HG03280 (cell line): ENCODE measurements around the gene DENND4B.

Experiments
- ATAC-seq: cut with Tn5 transposase; IDR thresholded peaks from one replicate; pipeline ENCODE4 v1.9.1; 2021; ENCODE audit warnings: mild to moderate bottlenecking, moderate library complexity; ENCODE audit not compliant: unreplicated experiment

Gene DENND4B

DNA sequence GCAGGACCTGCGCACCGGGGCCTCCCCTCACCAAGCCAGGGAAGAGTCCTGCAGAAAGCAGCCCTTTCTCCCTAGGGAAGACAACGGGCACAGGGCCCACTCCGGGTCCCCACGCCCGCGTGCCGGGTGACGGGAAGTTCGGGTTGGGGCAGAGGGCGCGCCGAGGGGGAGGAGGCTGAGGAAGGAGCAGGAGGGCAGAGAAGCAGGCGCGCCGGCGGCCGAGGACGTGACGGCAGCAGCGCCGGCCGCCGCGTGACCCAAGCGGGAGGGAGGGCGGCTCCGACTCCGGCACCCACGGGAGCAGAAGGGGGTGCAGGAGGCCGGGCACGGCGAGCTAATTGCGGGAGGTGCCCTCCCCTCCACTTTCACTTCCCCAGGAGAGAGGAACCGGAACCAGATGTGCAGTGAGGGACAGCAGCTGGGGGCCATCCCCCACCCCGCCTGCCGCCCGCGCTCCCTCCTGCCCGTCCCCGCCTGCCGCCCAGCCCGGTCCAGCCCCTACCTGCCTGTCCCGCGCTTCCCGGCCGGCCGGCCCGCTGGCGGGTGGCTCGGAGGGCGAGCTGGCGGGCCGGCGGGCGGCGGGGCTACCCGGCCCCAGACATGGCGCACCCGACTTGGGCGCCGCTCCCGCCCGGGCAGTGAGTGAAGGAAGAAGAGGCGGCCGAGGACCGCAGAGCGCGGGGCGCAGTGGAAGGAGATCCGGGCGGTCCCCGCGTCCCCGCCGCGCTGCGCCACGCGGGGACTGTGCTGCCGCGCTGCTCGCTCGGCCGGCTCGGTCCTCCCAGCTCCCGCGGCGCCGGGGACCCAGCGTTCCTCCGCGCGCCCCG lies 510 bp downstream of the DENND4B start:
- peak; percentile 59 for ATAC-seq

DNA sequence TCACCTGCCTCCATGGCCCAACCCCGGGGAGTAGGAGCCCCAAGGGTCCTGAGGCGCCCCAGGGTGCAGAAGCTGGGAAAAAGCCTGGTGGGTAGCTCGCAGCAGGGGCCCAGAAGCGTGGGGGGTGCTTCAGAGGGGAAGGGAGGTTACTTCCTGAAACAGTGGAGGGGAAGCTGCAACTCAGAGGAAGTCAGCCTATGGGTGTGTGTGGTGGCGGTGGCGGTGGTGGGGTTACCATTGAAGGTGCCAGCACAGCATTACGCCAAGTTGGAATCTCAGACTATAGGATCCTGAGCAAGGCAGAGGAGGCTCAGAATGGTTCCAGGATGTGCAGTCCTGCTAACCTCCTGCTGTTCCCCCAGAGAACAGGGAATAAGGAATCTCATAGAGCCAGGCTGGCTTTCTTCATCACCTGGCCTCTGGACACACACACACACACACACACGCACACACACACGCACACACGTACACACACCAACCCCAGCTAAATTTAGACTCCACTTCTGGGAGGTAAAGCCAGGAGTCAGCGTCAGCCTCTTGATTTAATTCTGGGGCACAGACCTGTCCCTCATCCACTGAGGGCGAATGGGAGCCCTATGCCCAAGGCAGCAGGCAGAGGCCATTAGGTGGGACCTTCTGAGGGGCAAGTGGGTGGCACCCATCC lies 1.3 kb downstream of the DENND4B start:
- ATAC-seq = no peak

DNA sequence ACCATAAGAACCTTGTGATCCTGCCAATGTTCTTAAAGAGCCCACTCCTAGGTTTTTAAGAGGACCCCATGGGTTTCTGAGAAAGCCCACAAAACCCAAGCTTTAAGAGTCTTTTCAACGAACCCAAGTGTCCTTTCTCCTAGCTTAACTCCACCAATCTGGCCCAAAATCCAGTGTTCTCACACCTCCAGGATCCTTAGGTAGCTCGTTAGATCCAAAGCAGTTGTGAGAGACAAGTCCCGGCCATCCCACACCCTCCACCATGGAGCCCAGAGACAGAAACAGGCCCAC lies 1.7 kb downstream of the DENND4B start:
- ATAC-seq = no peak

DNA sequence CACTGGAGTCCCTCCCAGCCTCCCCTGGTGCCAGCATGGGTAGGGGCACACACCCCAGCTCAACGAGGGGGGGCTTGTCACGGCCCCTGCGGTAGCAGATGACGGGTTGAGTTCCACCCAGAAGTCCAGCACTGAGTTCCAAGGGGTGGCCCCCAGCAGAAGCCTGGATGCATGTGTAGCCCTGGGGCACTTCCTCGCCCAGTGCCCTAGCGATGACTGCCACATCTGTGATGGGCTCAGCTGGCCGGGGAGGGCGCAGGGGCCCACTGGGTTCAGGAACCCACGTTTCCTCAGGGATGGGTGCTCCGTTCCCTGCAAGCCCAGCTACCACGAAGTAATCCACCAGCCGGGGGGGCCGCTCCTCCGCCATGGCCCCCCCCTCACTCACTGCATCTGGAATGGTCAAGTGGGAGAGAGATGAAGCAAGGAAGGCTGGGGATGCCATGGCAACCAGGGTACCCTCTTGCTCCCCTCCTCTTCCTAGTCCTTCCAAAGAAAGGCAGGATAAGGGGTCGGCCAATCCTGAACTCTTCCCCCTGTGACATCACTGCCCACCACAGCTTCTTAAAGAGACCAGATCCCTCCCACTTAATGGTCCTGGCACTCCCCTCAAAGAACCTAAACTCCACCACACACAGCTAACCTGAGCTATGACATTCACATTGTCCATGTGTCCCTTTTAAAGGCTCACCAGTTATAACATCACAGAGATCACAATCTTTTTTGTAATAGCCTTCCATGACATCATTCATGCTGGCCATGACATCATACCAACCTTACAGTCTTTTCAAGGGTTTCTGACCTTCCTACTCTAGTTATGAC lies 2.3 kb downstream of the DENND4B start:
- no peak for ATAC-seq

GRCh38 chr1:153942766-153943549 lies 3.6 kb downstream of the DENND4B start:
- no peak for ATAC-seq

DNA sequence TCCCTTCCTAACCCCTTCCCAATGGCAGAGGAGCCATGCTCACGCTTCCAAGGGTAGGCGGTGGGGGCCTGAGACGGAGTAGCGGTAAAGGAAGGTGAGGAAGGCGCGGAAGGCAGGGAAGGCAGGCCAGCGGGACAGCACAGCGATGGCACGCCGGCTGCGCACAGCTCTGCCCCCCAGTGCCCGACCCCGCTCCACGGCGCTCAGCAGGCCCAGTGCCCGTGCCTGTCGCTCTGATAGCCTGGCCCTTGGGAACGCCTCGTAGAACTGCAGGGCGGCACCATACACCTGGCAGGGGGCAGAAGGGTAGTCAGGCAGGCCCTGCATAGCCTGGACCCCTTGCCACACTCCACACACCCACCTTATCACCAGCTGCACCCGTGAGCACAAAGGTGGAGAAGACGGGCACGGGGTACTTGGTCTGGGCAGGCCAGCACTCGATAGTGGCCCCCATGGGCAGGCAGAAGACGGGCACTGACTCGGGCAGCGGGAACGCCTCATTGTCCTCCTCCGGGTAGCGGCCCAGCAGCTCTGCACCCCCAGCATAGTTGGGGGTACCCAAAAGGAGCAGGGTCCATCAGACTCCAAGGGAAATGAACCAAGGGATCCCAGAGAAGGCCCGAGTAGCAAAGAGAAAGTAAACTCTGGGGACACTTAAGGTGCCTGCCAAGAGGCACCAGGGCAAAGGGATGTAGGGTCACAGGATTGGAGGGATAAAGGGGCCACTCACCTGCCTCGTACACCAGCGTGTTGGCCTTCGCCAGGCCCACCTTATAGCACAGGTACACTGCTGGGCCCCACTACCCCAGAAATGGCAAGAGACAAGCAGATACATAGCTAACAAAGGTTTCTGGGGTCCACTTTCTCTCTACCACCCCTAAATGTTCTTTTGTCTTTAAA lies 4.4 kb downstream of the DENND4B start:
- no peak for ATAC-seq

DNA sequence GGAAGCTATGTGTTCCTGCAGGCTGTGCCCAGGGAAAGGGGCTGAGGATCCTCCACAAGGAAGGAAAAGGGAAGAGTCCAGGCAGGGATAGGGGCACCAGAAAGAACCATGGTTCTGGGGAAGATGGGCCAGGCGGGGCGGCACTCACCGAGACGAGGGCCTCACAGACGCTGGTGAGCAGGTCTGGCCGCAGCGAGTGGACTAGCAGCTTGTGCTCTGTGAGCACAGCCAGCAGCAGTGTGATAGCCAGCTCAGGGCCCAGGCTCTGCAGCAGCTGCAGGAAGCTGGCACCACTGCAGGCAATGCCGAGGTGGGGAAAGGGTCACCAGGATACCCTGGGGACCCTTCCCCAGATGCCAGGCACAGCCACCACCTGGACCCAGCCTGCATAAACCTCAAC lies 5.8 kb downstream of the DENND4B start:
- no peak for ATAC-seq

DNA sequence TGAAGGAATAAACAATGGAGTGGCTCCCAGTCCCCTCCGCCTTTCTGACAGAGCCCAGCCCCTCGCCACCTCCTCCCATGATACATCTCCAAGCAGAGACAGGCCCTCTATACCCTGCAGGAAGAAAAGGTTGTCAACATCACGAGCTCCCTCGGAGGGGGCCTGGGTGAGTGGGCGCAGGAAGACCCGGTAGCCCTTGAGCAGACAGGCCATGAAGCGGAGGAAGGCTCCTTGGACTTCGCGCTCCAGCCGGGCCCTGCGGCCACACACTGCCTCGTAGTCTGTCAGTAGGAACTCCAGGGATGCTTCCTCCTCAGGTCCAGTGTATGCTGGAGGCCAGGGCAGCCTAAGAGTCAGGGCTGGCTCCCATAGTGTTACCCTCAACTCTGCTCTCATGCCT lies 7.0 kb downstream of the DENND4B start:
- no peak for ATAC-seq

DNA sequence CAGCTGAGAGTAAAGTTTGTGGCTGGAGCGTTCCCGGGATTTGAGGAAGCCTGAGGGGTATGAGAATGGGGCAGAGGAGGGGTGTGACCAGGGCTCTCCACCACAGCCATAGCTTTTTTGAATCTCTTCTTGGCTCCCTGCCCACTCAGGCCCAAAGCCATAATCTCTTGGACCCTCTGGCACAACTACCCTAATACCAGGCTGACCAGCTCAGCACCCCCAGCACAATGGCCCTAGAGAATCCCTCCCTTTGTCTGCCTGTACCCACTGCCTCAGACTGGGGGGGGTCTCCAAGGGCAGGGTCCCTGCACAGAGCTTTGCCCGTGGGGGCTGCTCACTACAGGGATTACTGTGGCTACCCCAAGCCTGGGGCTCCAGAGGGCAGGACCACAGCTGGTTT lies 7.5 kb downstream of the DENND4B start:
- ATAC-seq = no peak

GRCh38 chr1:153937331-153937730 lies 9.2 kb downstream of the DENND4B start:
- no peak for ATAC-seq

GRCh38 chr1:153936011-153936802 lies 10.3 kb downstream of the DENND4B start:
- ATAC-seq = no peak

- no peak for ATAC-seq
Observed at GRCh38 chr1:153934746-153935145, 11.8 kb downstream of the DENND4B start.

GRCh38 chr1:153933955-153934354 lies 12.6 kb downstream of the DENND4B start:
- no peak for ATAC-seq

DNA sequence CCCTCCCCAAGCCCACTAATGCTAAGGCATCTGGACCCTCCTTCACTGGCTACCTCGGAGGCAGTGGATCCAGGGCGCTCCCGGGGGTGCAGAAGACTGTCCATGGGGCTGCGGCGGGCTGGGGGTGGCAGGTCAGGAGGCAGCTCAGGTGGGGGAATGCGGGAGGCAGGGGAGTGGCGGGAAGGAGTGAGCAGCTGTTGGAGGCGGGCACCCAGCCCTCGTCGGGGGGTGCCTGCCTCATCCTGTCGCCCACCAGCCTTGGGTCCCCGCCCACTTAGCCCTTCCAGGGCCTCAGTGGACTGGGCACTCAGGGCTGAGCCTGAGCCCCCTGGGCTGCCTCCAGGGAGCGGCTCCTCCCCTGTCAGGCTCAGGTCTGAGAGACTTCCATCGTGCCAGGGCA lies 13.1 kb downstream of the DENND4B start:
- no peak for ATAC-seq

GRCh38 chr1:153932156-153933131 lies 14.1 kb downstream of the DENND4B start:
- ATAC-seq = no peak

GRCh38 chr1:153929981-153930948 lies 16.3 kb downstream of the DENND4B start:
- ATAC-seq = no peak

- ATAC-seq = no peak
Observed at GRCh38 chr1:153929426-153929825, 17.1 kb downstream of the DENND4B start.
